ENCODE measurements around the gene MCF2. TPM values are rescaled to one million over a fixed set of nuclear protein-coding genes. Genes with fewer than 3 reads are reported as not detected.

Gene MCF2
- total RNA-seq, 2 experiments from 2014 or later, result 0.89 to 1.1 TPM

- Mint-ChIP-seq H3K36me3 (ENCODE audit: low read depth) (no peaks in the 10 kb centered on the region), H3K9me3 (no peaks in the 10 kb centered on the region), H3K27ac (no peak overlapping the region), H3K4me3 (no peak overlapping the region), H3K27me3 (peaks cover 14% of the 10 kb centered on the region), H3K4me1 (ENCODE audit: low read depth) (peaks cover 13% of the 10 kb centered on the region)
- ATAC-seq (ENCODE audit: poor library complexity) (no peak), DNase-seq (no peak)
- POLR2A ChIA-PET, result no interaction called here
- intact Hi-C loops (cut with DNase I, micrococcal nuclease), result no loop called here
- CTCF ChIA-PET, result no interaction called here
- H3K9me3 ChIP-seq (ENCODE audit: control insufficient read depth in 1 of 2, insufficient read depth in 1 of 2, low read length in 2 of 2), result no peaks in the 10 kb centered on the region
- peaks cover 0 to 4% of the 10 kb centered on the region in 2 experiments for H3K27me3 ChIP-seq (ENCODE audit: control insufficient read depth in 1 of 2, insufficient read depth in 2 of 2, low read length in 2 of 2)
- H3K27ac ChIP-seq (ENCODE audit: low read depth in 1 of 2, low read length in 2 of 2), result no peak overlapping the region
- TF ChIP-seq CTCF (IDR thresholded peaks at IDR 0.05), result no peak
- no peak overlapping the region for H3K4me3 ChIP-seq (ENCODE audit: low read length)
- no peaks in the 10 kb centered on the region for H3K4me1 ChIP-seq (ENCODE audit: insufficient read depth, low read length)
- H3K36me3 ChIP-seq (ENCODE audit: insufficient read depth, low read length), result no peaks in the 10 kb centered on the region
Measured at GRCh38 chrX:139554376-139554775, 153.6 kb downstream of the MCF2 start.

GRCh38 chrX:139544591-139544990 lies 163.4 kb downstream of the MCF2 start:
- H3K27me3 Mint-ChIP-seq, result no peaks in the 10 kb centered on the region
- H3K9me3 Mint-ChIP-seq, result no peaks in the 10 kb centered on the region

GRCh38 chrX:139543920-139544319 lies 164.0 kb downstream of the MCF2 start:
- POLR2A ChIA-PET, result no interaction called here

More at GRCh38 chrX:139544591-139544990, 163.4 kb downstream of the MCF2 start:
- Histone ChIP-seq H3K4me1 (ENCODE audit: insufficient read depth, low read length) (no peaks in the 10 kb centered on the region), H3K27ac (ENCODE audit: low read depth in 1 of 2, low read length in 2 of 2) (no peak overlapping the region), H3K36me3 (ENCODE audit: insufficient read depth, low read length) (no peaks in the 10 kb centered on the region), H3K27me3 (ENCODE audit: control insufficient read depth in 1 of 2, insufficient read depth in 2 of 2, low read length in 2 of 2) (no peaks in the 10 kb centered on the region), H3K9me3 (ENCODE audit: control insufficient read depth in 1 of 2, insufficient read depth in 1 of 2, low read length in 2 of 2) (no peaks in the 10 kb centered on the region), H3K4me3 (ENCODE audit: low read length) (no peak overlapping the region)
- no peaks in the 10 kb centered on the region for H3K4me1 Mint-ChIP-seq (ENCODE audit: low read depth)
- no peak for TF ChIP-seq CTCF (IDR thresholded peaks at IDR 0.05)
- ChIA-PET CTCF (no interaction called here), POLR2A (no interaction called here)
- DNase-seq (no peak), ATAC-seq (ENCODE audit: poor library complexity) (no peak)
- intact Hi-C loops (cut with DNase I, micrococcal nuclease), result no loop called here
- H3K27ac Mint-ChIP-seq, result no peak overlapping the region
- H3K4me3 Mint-ChIP-seq, result no peak overlapping the region
- H3K36me3 Mint-ChIP-seq (ENCODE audit: low read depth), result no peaks in the 10 kb centered on the region

More at GRCh38 chrX:139543920-139544319, 164.0 kb downstream of the MCF2 start:
- no peaks in the 10 kb centered on the region for H3K9me3 Mint-ChIP-seq
- DNase-seq, result no peak
- Histone ChIP-seq H3K36me3 (ENCODE audit: insufficient read depth, low read length) (no peaks in the 10 kb centered on the region), H3K9me3 (ENCODE audit: control insufficient read depth in 1 of 2, insufficient read depth in 1 of 2, low read length in 2 of 2) (no peaks in the 10 kb centered on the region), H3K27me3 (ENCODE audit: control insufficient read depth in 1 of 2, insufficient read depth in 2 of 2, low read length in 2 of 2) (no peaks in the 10 kb centered on the region), H3K27ac (ENCODE audit: low read depth in 1 of 2, low read length in 2 of 2) (no peak overlapping the region), H3K4me1 (ENCODE audit: insufficient read depth, low read length) (no peaks in the 10 kb centered on the region), H3K4me3 (ENCODE audit: low read length) (no peak overlapping the region)
- intact Hi-C loops (cut with DNase I, micrococcal nuclease), result no loop called here
- no peak for ATAC-seq (ENCODE audit: poor library complexity)
- H3K27me3 Mint-ChIP-seq, result no peaks in the 10 kb centered on the region
- no peak overlapping the region for H3K4me3 Mint-ChIP-seq
- H3K36me3 Mint-ChIP-seq (ENCODE audit: low read depth), result no peaks in the 10 kb centered on the region
- no peaks in the 10 kb centered on the region for H3K4me1 Mint-ChIP-seq (ENCODE audit: low read depth)
- no peak for TF ChIP-seq CTCF (IDR thresholded peaks at IDR 0.05)
- CTCF ChIA-PET, result no interaction called here
- no peak overlapping the region for H3K27ac Mint-ChIP-seq

All from CD4-positive, alpha-beta T cell (primary cell).